Spinal cord (tissue), 10 donors: ENCODE measurements around the gene NDUFS1. TPM values are rescaled to one million over a fixed set of nuclear protein-coding genes. Genes with fewer than 3 reads are reported as not detected.
A peak's percentile ranks its signal among the peaks of the same experiment; 100 is the strongest.
"Not testable (repeated sequence)": the region's sequence is repeated elsewhere in the genome, so short reads cannot be mapped to it uniquely, and the experiment has no call there.

Experiments used
- DNase-seq, 6 donors: peaks; one replicate each; pipeline versions ENCODE4 v3.0.0 to v3.0.0-alpha.2; 2013 to 2015; ENCODE audit warnings: low spot score in 6 of 6, low read depth in 4 of 6
- H3K27ac ChIP-seq: one replicate; pipeline ENCODE4 v1.5.1; 2013; ENCODE audit warnings: low read depth, low read length, control low read depth
- H3K27me3 ChIP-seq: one replicate; pipeline ENCODE4 v1.6.1; 2013; ENCODE audit warnings: low read length; ENCODE audit not compliant: control insufficient read depth, insufficient read depth
- H3K36me3 ChIP-seq: one replicate; pipeline ENCODE4 v1.6.1; 2013; ENCODE audit warnings: low read length; ENCODE audit not compliant: control insufficient read depth, insufficient read depth
- H3K4me1 ChIP-seq: one replicate; pipeline ENCODE4 v1.6.1; 2013; ENCODE audit warnings: low read length; ENCODE audit not compliant: control insufficient read depth, insufficient read depth
- H3K4me3 ChIP-seq: one replicate; pipeline ENCODE4 v1.5.1; 2013; ENCODE audit warnings: low read depth, low read length, control low read depth
- H3K9me3 ChIP-seq: one replicate; pipeline ENCODE4 v1.6.1; 2013; ENCODE audit warnings: low read length; ENCODE audit not compliant: control insufficient read depth, insufficient read depth
- WGBS: methylation state at CpG from one replicate; pipeline ENCODE4 v1.1.5; 2013; ENCODE audit warnings: missing lambda C conversion rate; ENCODE audit not compliant: insufficient coverage; 5-methylcytosine and 5-hydroxymethylcytosine counted together
- polyA plus RNA-seq, 2 donors: library from polyadenylated mRNA; unstranded; fragments of 120-200 nt; gene quantifications; one replicate each; pipeline ENCODE4 v1.2.1, GENCODE V29; 2013; ENCODE audit not compliant: insufficient read length in 2 of 2
- total RNA-seq, 2 donors: library from RNA; depleted of rRNA in 1 of 2; stranded (reverse); fragments of 120-200 nt in 1 of 2; fragments of >200 nt in 1 of 2; gene quantifications; one replicate each; pipeline versions ENCODE4 v1.2.3 to v1.2.4, GENCODE V29; 2013 to 2014
- donor health status: healthy.

NDUFS1 gene
- total and polyA plus RNA-seq, 4 donors: 76.7 to 181 (median 97.7) TPM

GRCh38 chr2:206192157-206192556, 32.9 kb upstream of the NDUFS1 start:
- Histone ChIP-seq H3K27me3 (no peaks in the 10 kb centered on the region), H3K27ac (no peak overlapping the region), H3K36me3 (no peaks in the 10 kb centered on the region), H3K4me3 (no peak overlapping the region), H3K4me1 (no peaks in the 10 kb centered on the region), H3K9me3 (no peaks in the 10 kb centered on the region)
- DNase-seq: no peak
- no CpG with 5 or more reads among the region's 3 CpGs for WGBS

GRCh38 chr2:206190689-206191088, 31.4 kb upstream of the NDUFS1 start:
- Histone ChIP-seq H3K4me3 (no peak overlapping the region), H3K36me3 (no peaks in the 10 kb centered on the region), H3K9me3 (no peaks in the 10 kb centered on the region), H3K27me3 (no peaks in the 10 kb centered on the region), H3K27ac (no peak overlapping the region), H3K4me1 (no peaks in the 10 kb centered on the region)
- 90% methylated on average over 2 of the region's 5 CpGs for WGBS
- no peak for DNase-seq

- no peak for DNase-seq
- no peak overlapping the region for H3K27ac ChIP-seq
- no peaks in the 10 kb centered on the region for H3K27me3 ChIP-seq
- H3K9me3 ChIP-seq: no peaks in the 10 kb centered on the region
- H3K36me3 ChIP-seq: no peaks in the 10 kb centered on the region
- WGBS: 76% methylated on average over 2 of the region's 2 CpGs
- no peaks in the 10 kb centered on the region for H3K4me1 ChIP-seq
- no peak overlapping the region for H3K4me3 ChIP-seq
These were observed 30.9 kb upstream of the NDUFS1 start for GRCh38 chr2:206190111-206190510.

- no peaks in the 10 kb centered on the region for H3K9me3 ChIP-seq
- DNase-seq: no peak
- H3K27ac ChIP-seq: no peak overlapping the region
- H3K4me3 ChIP-seq: no peak overlapping the region
- no peaks in the 10 kb centered on the region for H3K36me3 ChIP-seq
- WGBS: no CpG with 5 or more reads among the region's 3 CpGs
- H3K27me3 ChIP-seq: no peaks in the 10 kb centered on the region
- H3K4me1 ChIP-seq: no peaks in the 10 kb centered on the region
These were observed 30.4 kb upstream of the NDUFS1 start for GRCh38 chr2:206189691-206190090.

- not testable (repeated sequence) for H3K27me3 ChIP-seq, H3K27ac ChIP-seq, H3K4me3 ChIP-seq, DNase-seq, H3K36me3 ChIP-seq, H3K9me3 ChIP-seq, H3K4me1 ChIP-seq
- WGBS: 100% methylated on average over 1 of the region's 6 CpGs
These were observed 22.3 kb upstream of the NDUFS1 start for GRCh38 chr2:206181526-206181925.

GRCh38 chr2:206176901-206177300, 17.7 kb upstream of the NDUFS1 start:
- Histone ChIP-seq H3K4me1 (no peaks in the 10 kb centered on the region), H3K9me3 (no peaks in the 10 kb centered on the region), H3K36me3 (no peaks in the 10 kb centered on the region), H3K4me3 (no peak overlapping the region), H3K27me3 (no peaks in the 10 kb centered on the region), H3K27ac (no peak overlapping the region)
- DNase-seq: no peak
- no CpG with 5 or more reads among the region's 3 CpGs for WGBS

- peak in 1 of 6 donors; percentile 9 for DNase-seq
- 68% methylated on average over 2 of the region's 2 CpGs for WGBS
- no peaks in the 10 kb centered on the region for H3K27me3 ChIP-seq
- H3K9me3 ChIP-seq: no peaks in the 10 kb centered on the region
- no peaks in the 10 kb centered on the region for H3K4me1 ChIP-seq
- H3K27ac ChIP-seq: no peak overlapping the region
- H3K4me3 ChIP-seq: no peak overlapping the region
- H3K36me3 ChIP-seq: no peaks in the 10 kb centered on the region
These were observed 16.9 kb upstream of the NDUFS1 start for GRCh38 chr2:206176121-206176520.

GRCh38 chr2:206173147-206173546, 13.9 kb upstream of the NDUFS1 start:
- H3K4me1 ChIP-seq: no peaks in the 10 kb centered on the region
- no peak overlapping the region for H3K4me3 ChIP-seq
- H3K27me3 ChIP-seq: no peaks in the 10 kb centered on the region
- H3K36me3 ChIP-seq: no peaks in the 10 kb centered on the region
- no peak for DNase-seq
- no peak overlapping the region for H3K27ac ChIP-seq
- H3K9me3 ChIP-seq: no peaks in the 10 kb centered on the region
- WGBS: 94% methylated on average over 2 of the region's 4 CpGs

- 96% methylated on average over 5 of the region's 52 CpGs for WGBS
- DNase-seq, H3K36me3 ChIP-seq, H3K27me3 ChIP-seq, H3K4me3 ChIP-seq, H3K9me3 ChIP-seq, H3K4me1 ChIP-seq, H3K27ac ChIP-seq: not testable (repeated sequence)
These were observed 12.6 kb upstream of the NDUFS1 start for GRCh38 chr2:206171624-206172397.

GRCh38 chr2:206168230-206168629, 9.0 kb upstream of the NDUFS1 start:
- not testable (repeated sequence) for H3K4me1 ChIP-seq, H3K27ac ChIP-seq, DNase-seq, H3K9me3 ChIP-seq, H3K4me3 ChIP-seq, H3K27me3 ChIP-seq
- peaks cover 17% of the 10 kb centered on the region for H3K36me3 ChIP-seq
- 92% methylated on average over 4 of the region's 4 CpGs for WGBS
